ENCODE data around the gene HIPK1. TPM values are rescaled to one million over a fixed set of nuclear protein-coding genes. Genes with fewer than 3 reads are reported as not detected.
A peak's percentile ranks its signal among the peaks of the same experiment; 100 is the strongest.

The HIPK1 gene
- total and polyA plus RNA-seq, 2 of the 13 experiments (the other 11 are each of a cell fraction or from before 2014, with no cell fraction given), result 20.8 to 33.4 TPM

DNA sequence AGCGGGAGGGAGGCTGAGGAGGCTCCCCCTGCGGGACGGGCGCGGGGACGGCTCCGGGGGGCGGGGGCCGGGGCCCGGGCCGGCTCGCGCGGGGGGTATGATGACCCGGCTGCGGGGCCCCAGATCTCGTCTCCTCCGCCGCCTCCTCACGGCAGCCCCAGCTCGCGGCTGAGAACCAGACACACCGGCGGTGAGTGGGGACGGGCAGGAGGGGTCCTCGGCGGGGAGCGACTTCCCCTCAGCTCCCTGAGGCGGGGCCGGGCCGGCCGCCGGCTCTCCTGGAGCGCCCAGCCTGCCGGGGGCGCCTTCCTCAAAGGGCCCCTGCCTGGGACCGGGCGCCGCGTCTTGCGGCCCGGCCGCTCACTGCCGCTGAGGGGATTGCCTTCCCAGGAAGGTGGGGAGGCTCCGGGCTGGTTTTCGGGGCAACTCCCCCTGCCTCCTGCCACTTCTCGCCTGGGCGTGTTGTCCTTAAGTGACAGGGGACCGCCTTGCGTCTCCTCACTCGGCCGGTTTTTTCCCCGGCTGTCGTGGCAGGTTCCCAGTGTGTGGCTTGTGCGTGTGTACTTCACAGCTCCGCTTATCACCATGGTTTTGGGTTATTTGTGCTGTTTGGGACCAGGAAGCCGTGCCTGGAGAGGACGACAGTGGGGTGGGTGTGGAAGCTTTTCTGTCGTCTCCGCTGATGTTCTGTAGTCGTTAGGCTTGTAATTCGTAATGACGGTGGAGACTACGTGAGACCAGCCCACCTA is 800 bp downstream of the HIPK1 start (continued):
- 0 out of 2 replicates have a peak, but pooled peaks have one; percentile 49 for TF ChIP-seq ZNF816 (CRISPR knock-in tag; IDR thresholded peaks at IDR 0.05; ENCODE audit: borderline replicate concordance)
- no peak for TF ChIP-seq ZNF329 (CRISPR knock-in tag; IDR thresholded peaks at IDR 0.05; ENCODE audit: low read depth)
- 0 out of 2 replicates have a peak, but pooled peaks have one; percentile 22 for TF ChIP-seq GATAD1 (CRISPR knock-in tag; IDR thresholded peaks at IDR 0.05)
- TF ChIP-seq ZBTB20 (CRISPR knock-in tag; IDR thresholded peaks at IDR 0.05; ENCODE audit: borderline replicate concordance, low read depth), result 0 out of 2 replicates have a peak, but pooled peaks have one; percentile 24
- TF ChIP-seq TAF15 (IDR thresholded peaks at IDR 0.05; ENCODE audit: low read depth, low read length, poor library complexity, severe bottlenecking), result no peak
- no peak for TF ChIP-seq CAMTA2 (CRISPR knock-in tag; IDR thresholded peaks at IDR 0.05; ENCODE audit: borderline replicate concordance)
- no peak for TF ChIP-seq SUZ12 (IDR thresholded peaks at IDR 0.05; ENCODE audit: low read depth, low read length)
- no peak for TF ChIP-seq JDP2 (CRISPR knock-in tag; IDR thresholded peaks at IDR 0.05; ENCODE audit: borderline replicate concordance)
- TF ChIP-seq, protein P1, sequence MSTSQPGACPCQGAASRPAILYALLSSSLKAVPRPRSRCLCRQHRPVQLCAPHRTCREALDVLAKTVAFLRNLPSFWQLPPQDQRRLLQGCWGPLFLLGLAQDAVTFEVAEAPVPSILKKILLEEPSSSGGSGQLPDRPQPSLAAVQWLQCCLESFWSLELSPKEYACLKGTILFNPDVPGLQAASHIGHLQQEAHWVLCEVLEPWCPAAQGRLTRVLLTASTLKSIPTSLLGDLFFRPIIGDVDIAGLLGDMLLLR (CRISPR knock-in tag; IDR thresholded peaks at IDR 0.05), result peak; percentile 0; the same call in 1 of the 2 replicates
- TF ChIP-seq NR2C2 (CRISPR knock-in tag; IDR thresholded peaks at IDR 0.05; ENCODE audit: borderline replicate concordance), result no peak
- no peak for TF ChIP-seq ZFAT (CRISPR knock-in tag; conservative IDR thresholded peaks at IDR 0.05)
- no peak for TF ChIP-seq ZNF296 (CRISPR knock-in tag; conservative IDR thresholded peaks at IDR 0.05)
- TF ChIP-seq ARNT2 (CRISPR knock-in tag; IDR thresholded peaks at IDR 0.05; ENCODE audit: low read depth), result peak; percentile 47; the same call in 1 of the 2 replicates
- TF ChIP-seq NCOA2 (CRISPR knock-in tag; IDR thresholded peaks at IDR 0.05), result no peak
- TF ChIP-seq, protein P2, sequence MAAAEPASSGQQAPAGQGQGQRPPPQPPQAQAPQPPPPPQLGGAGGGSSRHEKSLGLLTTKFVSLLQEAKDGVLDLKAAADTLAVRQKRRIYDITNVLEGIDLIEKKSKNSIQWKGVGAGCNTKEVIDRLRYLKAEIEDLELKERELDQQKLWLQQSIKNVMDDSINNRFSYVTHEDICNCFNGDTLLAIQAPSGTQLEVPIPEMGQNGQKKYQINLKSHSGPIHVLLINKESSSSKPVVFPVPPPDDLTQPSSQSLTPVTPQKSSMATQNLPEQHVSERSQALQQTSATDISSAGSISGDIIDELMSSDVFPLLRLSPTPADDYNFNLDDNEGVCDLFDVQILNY (CRISPR knock-in tag; conservative IDR thresholded peaks at IDR 0.05), result no peak
- peak; percentile 50 for TF ChIP-seq RBM39 (IDR thresholded peaks at IDR 0.05; ENCODE audit: low read depth, low read length, poor library complexity, severe bottlenecking)
- TF ChIP-seq, protein P3, sequence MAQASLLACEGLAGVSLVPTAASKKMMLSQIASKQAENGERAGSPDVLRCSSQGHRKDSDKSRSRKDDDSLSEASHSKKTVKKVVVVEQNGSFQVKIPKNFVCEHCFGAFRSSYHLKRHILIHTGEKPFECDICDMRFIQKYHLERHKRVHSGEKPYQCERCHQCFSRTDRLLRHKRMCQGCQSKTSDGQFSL (CRISPR knock-in tag; IDR thresholded peaks at IDR 0.05), result no peak
- no peak for TF ChIP-seq SIX1 (CRISPR knock-in tag; IDR thresholded peaks at IDR 0.05; ENCODE audit: borderline replicate concordance)
- TF ChIP-seq HNRNPK (IDR thresholded peaks at IDR 0.05; ENCODE audit: low read depth, low read length, poor library complexity, severe bottlenecking), result no peak
- TF ChIP-seq ZNF891 (CRISPR knock-in tag; IDR thresholded peaks at IDR 0.05), result 0 out of 2 replicates have a peak, but pooled peaks have one; percentile 15
- TF ChIP-seq ZNF431 (CRISPR knock-in tag; IDR thresholded peaks at IDR 0.05; ENCODE audit: borderline replicate concordance, low read depth), result no peak
- TF ChIP-seq ZNF326 (CRISPR knock-in tag; IDR thresholded peaks at IDR 0.05; ENCODE audit: borderline replicate concordance), result no peak
- no peak for TF ChIP-seq FLYWCH1 (CRISPR knock-in tag; IDR thresholded peaks at IDR 0.05)
- no peak for TF ChIP-seq ZNF124 (CRISPR knock-in tag; IDR thresholded peaks at IDR 0.05)
- TF ChIP-seq, protein P4, sequence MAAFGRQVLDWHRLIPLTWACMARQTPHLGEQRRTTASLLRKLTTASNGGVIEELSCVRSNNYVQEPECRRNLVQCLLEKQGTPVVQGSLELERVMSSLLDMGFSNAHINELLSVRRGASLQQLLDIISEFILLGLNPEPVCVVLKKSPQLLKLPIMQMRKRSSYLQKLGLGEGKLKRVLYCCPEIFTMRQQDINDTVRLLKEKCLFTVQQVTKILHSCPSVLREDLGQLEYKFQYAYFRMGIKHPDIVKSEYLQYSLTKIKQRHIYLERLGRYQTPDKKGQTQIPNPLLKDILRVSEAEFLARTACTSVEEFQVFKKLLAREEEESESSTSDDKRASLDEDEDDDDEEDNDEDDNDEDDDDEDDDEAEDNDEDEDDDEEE (CRISPR knock-in tag; IDR thresholded peaks at IDR 0.05), result peak; percentile 79; the same call in 1 of the 2 replicates
